CD14-positive monocyte (primary cell): ENCODE results near the gene PTPRR. TPM values are rescaled to one million over a fixed set of nuclear protein-coding genes. Genes with fewer than 3 reads are reported as not detected.

ENCODE experiments used
- DNase-seq, 3 donors: peaks; one replicate each; pipeline ENCODE4 v3.0.0-alpha.2; 2011 to 2022
- H2AFZ ChIP-seq: 2 replicates; pipeline ENCODE4 v1.6.0; 2012; ENCODE audit warnings: mild to moderate bottlenecking, low read depth, low read length, inconsistent platforms; ENCODE audit not compliant: insufficient read depth, poor library complexity, severe bottlenecking
- H3K27ac ChIP-seq, 2 donors: 1 replicate in 1 of 2; 2 replicates in 1 of 2; pipeline ENCODE4 v1.5.1; 2012 to 2013; ENCODE audit warnings: low read length in 2 of 2, control low read depth in 1 of 2, inconsistent platforms in 1 of 2, low read depth in 1 of 2, mild to moderate bottlenecking in 1 of 2
- H3K27me3 ChIP-seq, 2 donors: one replicate each; pipeline versions ENCODE4 v1.6.0 to v1.6.1; 2011 to 2013; ENCODE audit warnings: low read length in 2 of 2; ENCODE audit not compliant: control insufficient read depth in 2 of 2, insufficient read depth in 2 of 2
- H3K36me3 ChIP-seq, 2 donors: replicated peaks in 1 of 2; 1 replicate in 1 of 2; 2 replicates in 1 of 2; pipeline versions ENCODE4 v1.5.1 to v1.6.1; 2012 to 2013; ENCODE audit warnings: low read length in 2 of 2, control low read depth in 1 of 2, inconsistent platforms in 1 of 2, mild to moderate bottlenecking in 1 of 2; ENCODE audit not compliant: insufficient read depth in 2 of 2, control insufficient read depth in 1 of 2
- H3K4me1 ChIP-seq, 2 donors: 1 replicate in 1 of 2; 2 replicates in 1 of 2; pipeline versions ENCODE4 v1.5.1 to v1.6.1; 2012 to 2013; ENCODE audit warnings: low read length in 2 of 2, control low read depth in 1 of 2, inconsistent platforms in 1 of 2, mild to moderate bottlenecking in 1 of 2, moderate library complexity in 1 of 2; ENCODE audit not compliant: insufficient read depth in 2 of 2, control insufficient read depth in 1 of 2
- H3K4me2 ChIP-seq: replicated peaks from 2 replicates; pipeline ENCODE3; 2012; ENCODE audit warnings: low read length, moderate library complexity, mild to moderate bottlenecking; ENCODE audit not compliant: poor library complexity, severe bottlenecking; ENCODE audit errors: extremely low read depth
- H3K4me3 ChIP-seq, 3 experiments: fragments of 200-600 bp in 1 of 3; sonication (generic) in 1 of 3; replicated peaks in 1 of 3; 1 replicate in 2 of 3; 2 replicates in 1 of 3; pipeline ENCODE4 v1.5.1; 2011 to 2013; ENCODE audit warnings: low read length in 3 of 3, mild to moderate bottlenecking in 3 of 3, control low read depth in 2 of 3, low read depth in 2 of 3, inconsistent platforms in 1 of 3, moderate library complexity in 1 of 3
- H3K79me2 ChIP-seq: 2 replicates; pipeline ENCODE4 v1.6.0; 2012; ENCODE audit warnings: mild to moderate bottlenecking, control low read depth, inconsistent platforms, low read length, moderate library complexity; ENCODE audit not compliant: insufficient read depth
- H3K9ac ChIP-seq: 2 replicates; pipeline ENCODE4 v1.6.0; 2017; ENCODE audit warnings: low read length, mild to moderate bottlenecking; ENCODE audit not compliant: insufficient read depth, poor library complexity, severe bottlenecking
- H3K9me3 ChIP-seq, 2 donors: replicated peaks in 1 of 2; 1 replicate in 1 of 2; 2 replicates in 1 of 2; pipeline versions ENCODE4 v1.5.1 to v1.6.1; 2012 to 2013; ENCODE audit warnings: low read length in 2 of 2, control low read depth in 1 of 2; ENCODE audit not compliant: control insufficient read depth in 1 of 2, insufficient read depth in 1 of 2
- H4K20me1 ChIP-seq: 2 replicates; pipeline ENCODE4 v1.6.0; 2012; ENCODE audit warnings: mild to moderate bottlenecking, low read length, control low read depth, moderate library complexity; ENCODE audit not compliant: insufficient read depth
- H3K27ac Mint-ChIP-seq, 7 donors: one replicate each; pipeline ENCODE4 v1.8.0; 2020; ENCODE audit warnings: mild to moderate bottlenecking in 7 of 7, mixed read lengths in 7 of 7, moderate library complexity in 6 of 7, inconsistent platforms in 2 of 7
- H3K27me3 Mint-ChIP-seq, 3 donors: one replicate each; pipeline ENCODE4 v1.8.0; 2021 to 2022; ENCODE audit warnings: low read depth in 3 of 3, mild to moderate bottlenecking in 3 of 3, mixed read lengths in 3 of 3, moderate library complexity in 3 of 3, inconsistent platforms in 1 of 3
- H3K36me3 Mint-ChIP-seq, 2 donors: one replicate each; pipeline ENCODE4 v1.8.0; 2020; ENCODE audit warnings: mixed read lengths in 2 of 2, inconsistent platforms in 1 of 2, mild to moderate bottlenecking in 1 of 2
- H3K4me1 Mint-ChIP-seq: one replicate; pipeline ENCODE4 v1.8.0; 2020; ENCODE audit warnings: mild to moderate bottlenecking, mixed read lengths
- H3K4me3 Mint-ChIP-seq, 2 donors: one replicate each; pipeline ENCODE4 v1.8.0; 2020; ENCODE audit warnings: mild to moderate bottlenecking in 2 of 2, mixed read lengths in 2 of 2, moderate library complexity in 1 of 2
- H3K9me3 Mint-ChIP-seq, 7 donors: one replicate each; pipeline ENCODE4 v1.8.0; 2020 to 2022; ENCODE audit warnings: mixed read lengths in 7 of 7, mild to moderate bottlenecking in 6 of 7, moderate library complexity in 6 of 7, inconsistent platforms in 2 of 7
- CTCF ChIP-seq: fragments of 200-600 bp; IDR thresholded peaks from one replicate; pipeline ENCODE4 v1.8.0; 2022; ENCODE audit warnings: antibody characterized with exemption, mild to moderate bottlenecking
- WGBS: methylation state at CpG from one replicate; pipeline ENCODE4 v1.1.5; 2013; ENCODE audit warnings: missing lambda C conversion rate; ENCODE audit not compliant: insufficient coverage; 5-methylcytosine and 5-hydroxymethylcytosine counted together
- intact Hi-C, 2 donors: fragments of 100-400 bp; cut with micrococcal nuclease; formaldehyde crosslinking; loops; one replicate each; pipeline versions ENCODE4 v1.15.0 to v1.15.1; 2023
- polyA plus RNA-seq, 3 donors: library from polyadenylated mRNA; depleted of rRNA in 1 of 3; unstranded in 2 of 3; stranded (reverse) in 1 of 3; fragments of 300-500 nt in 2 of 3; fragments of >200 nt in 1 of 3; fragmentation: Illumina TruSeq in 2 of 3; gene quantifications; 1 replicate in 2 of 3; 2 replicates in 1 of 3; pipeline ENCODE4 v1.2.3, GENCODE V29; 2012 to 2021

The PTPRR gene
- polyA plus RNA-seq, 3 donors, result not detected

GRCh38 chr12:70854881-70855568, 65.5 kb downstream of the PTPRR start:
- no peaks in the 10 kb centered on the region for H3K36me3 ChIP-seq
- H3K36me3 Mint-ChIP-seq, result no peaks in the 10 kb centered on the region
- peaks cover 0 to 8% of the 10 kb centered on the region in 2 donors for H3K4me1 ChIP-seq
- H3K4me3 Mint-ChIP-seq, result no peak overlapping the region
- no peak overlapping the region for H3K4me3 ChIP-seq
- H3K27me3 Mint-ChIP-seq, result no peaks in the 10 kb centered on the region
- H3K4me2 ChIP-seq, result no peak overlapping the region
- no peak overlapping the region for H3K9ac ChIP-seq
- no peak for TF ChIP-seq CTCF
- H3K9me3 ChIP-seq, result no peaks in the 10 kb centered on the region
- 100% methylated on average over 1 of the region's 3 CpGs for WGBS
- no peak overlapping the region for H3K27ac Mint-ChIP-seq
- H3K27ac ChIP-seq, result no peak overlapping the region
- H4K20me1 ChIP-seq, result no peaks in the 10 kb centered on the region
- DNase-seq, result no peak
- peaks cover 0 to 3% (median 0%) of the 10 kb centered on the region in 7 donors for H3K9me3 Mint-ChIP-seq
- H3K27me3 ChIP-seq, result no peaks in the 10 kb centered on the region
- intact Hi-C loops, result no loop called here
- H2AFZ ChIP-seq, result no peak overlapping the region
- H3K4me1 Mint-ChIP-seq, result peaks cover 14% of the 10 kb centered on the region
- no peaks in the 10 kb centered on the region for H3K79me2 ChIP-seq

- peaks cover 14% of the 10 kb centered on the region for H3K4me1 Mint-ChIP-seq
- H3K27me3 Mint-ChIP-seq, result no peaks in the 10 kb centered on the region
- peaks cover 0 to 3% (median 0%) of the 10 kb centered on the region in 7 donors for H3K9me3 Mint-ChIP-seq
- no peak overlapping the region for H2AFZ ChIP-seq
- no peaks in the 10 kb centered on the region for H3K79me2 ChIP-seq
- no peaks in the 10 kb centered on the region for H3K36me3 ChIP-seq
- no peak overlapping the region for H3K27ac ChIP-seq
- 58% methylated on average over 3 of the region's 3 CpGs for WGBS
- H3K4me2 ChIP-seq, result no peak overlapping the region
- no peak overlapping the region for H3K4me3 ChIP-seq
- no peak overlapping the region for H3K9ac ChIP-seq
- no peak overlapping the region for H3K4me3 Mint-ChIP-seq
- no peaks in the 10 kb centered on the region for H3K27me3 ChIP-seq
- no peaks in the 10 kb centered on the region for H3K9me3 ChIP-seq
- no peak for TF ChIP-seq CTCF
- no peaks in the 10 kb centered on the region for H3K36me3 Mint-ChIP-seq
- H3K27ac Mint-ChIP-seq, result no peak overlapping the region
- DNase-seq, result no peak
- peaks cover 0 to 8% of the 10 kb centered on the region in 2 donors for H3K4me1 ChIP-seq
- no peaks in the 10 kb centered on the region for H4K20me1 ChIP-seq
- intact Hi-C loops, result no loop called here
These were observed 66.4 kb downstream of the PTPRR start for GRCh38 chr12:70854138-70854537.
